Activated CD8-positive, alpha-beta memory T cell treated with anti-CD3 and anti-CD28 coated beads for 1 hour (primary cell): Measurements from ENCODE around the gene CFAP70.
"Not testable (repeated sequence)": the region's sequence is repeated elsewhere in the genome, so short reads cannot be mapped to it uniquely, and the experiment has no call there.

Experiments
- DNase-seq, 2 donors: peaks; one replicate each; pipeline ENCODE4 v3.0.0-alpha.2; 2020; ENCODE audit warnings: low read depth in 1 of 2; ENCODE audit errors: extremely low read depth in 1 of 2

The CFAP70 gene

DNA sequence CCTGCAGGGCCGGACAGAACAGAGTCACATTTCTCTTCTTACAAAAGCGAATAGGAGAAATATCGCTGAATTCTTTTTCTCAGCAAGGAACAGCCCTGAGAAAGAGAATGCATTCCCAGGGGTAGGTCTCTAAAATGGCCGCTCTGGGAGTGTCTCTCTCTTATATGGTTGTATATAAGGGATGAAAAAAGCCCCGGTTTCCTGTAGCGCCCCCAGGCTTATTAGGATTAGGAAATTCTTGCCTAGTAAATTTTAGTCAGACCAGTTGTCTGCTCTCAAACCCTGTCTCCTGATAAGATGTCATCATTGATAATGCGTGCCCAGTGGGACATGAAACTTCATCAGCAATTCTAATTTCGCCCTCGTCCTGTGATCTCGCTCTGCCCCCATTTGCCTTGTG, 100.1 kb downstream of the CFAP70 start:
- DNase-seq: not testable (repeated sequence)

DNA sequence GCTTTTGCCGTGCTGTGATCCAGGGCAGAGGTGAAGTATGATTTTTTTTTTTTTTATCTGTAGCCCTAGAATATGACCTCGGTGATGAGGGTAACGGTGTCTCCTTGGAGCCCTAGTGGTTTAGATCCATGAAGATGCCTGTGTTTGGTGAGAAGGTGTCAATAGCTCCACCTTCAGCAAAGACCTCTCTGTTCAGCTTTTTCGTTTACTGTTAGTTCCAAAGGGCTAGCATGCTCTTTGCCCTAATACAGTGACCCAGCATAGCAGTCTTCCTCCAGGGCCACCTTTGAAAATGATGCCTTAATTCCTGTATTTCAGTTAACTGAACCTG, 105.5 kb downstream of the CFAP70 start:
- no peak for DNase-seq

DNA sequence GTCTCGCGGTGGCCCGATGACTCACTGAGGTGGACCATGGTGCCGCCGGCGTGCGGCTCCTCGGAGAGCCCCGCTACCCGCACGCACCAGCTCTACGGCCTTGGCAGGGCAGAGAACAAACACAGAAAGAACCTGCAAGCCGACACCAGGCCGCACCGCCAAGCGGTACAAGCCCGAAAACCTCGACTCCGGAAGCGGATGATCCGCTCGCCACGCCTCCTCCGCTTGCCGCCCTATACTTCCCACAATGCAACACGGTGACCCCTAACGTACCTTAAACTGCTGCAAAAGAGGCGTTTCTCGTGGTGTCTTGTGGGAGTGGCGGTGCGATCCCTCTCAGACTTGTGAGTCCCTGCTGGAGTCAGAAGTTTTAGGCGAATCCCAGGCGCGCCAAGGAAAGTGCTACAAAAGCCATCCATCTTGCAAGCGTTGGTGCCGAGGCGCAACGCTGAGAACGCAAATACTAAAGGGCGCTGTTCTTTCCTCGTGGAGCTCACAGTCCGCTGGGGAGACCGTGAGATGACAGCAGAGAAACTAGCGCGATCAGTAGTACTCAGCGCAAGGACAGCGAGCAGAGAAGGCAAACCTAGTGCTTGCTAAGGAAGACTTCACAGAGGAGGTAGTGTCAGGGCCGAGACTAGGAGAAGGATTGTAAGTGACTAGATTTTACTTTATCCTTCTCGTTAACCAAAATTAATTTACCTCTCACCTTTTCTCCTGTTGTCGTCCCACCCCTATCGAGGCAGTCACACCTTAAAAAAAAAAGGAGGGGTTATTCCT, 106.0 kb downstream of the CFAP70 start, which contains the start of gene MRPS16:
MRPS16 (minus strand) TSS at position 200 of the 780 bp plus-strand sequence; CDS start at position 38, 162 bp downstream.
- peak; percentile 80 for DNase-seq

DNA sequence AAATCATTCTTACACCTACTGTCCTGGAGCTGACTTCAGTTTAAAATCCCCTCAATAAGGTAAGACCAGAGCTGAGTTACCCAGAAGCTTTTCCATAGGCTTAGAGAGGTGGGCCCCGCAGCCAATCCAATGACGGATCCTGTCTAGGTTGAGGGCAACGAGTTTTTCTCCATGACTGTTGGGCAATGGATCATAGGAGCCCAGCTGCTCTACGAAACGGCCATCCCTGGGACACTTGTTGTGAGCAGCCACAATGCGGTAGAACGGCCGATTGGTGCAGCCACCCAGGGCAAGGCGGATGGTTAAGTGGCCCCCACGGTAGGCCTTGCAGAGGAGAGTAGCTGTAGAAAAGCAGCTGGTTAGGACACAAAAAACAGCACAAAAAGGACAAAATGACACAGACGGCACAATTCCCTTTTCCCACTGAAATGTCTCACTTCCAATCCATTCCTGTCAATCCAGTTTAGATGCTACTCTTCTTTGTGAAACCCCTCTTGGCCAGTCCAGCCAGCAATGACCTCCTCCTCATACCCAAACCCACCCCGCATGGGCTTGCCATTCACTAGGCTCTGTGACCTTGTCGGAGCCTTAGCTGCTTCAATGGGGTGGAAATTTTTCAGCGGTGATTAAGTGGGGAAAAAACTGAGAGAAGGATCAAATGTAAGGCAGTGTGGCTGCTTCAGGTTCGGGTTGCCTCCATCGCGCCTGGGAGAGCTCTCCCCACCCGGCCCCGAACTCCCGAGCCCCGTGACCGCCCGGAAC, 106.8 kb downstream of the CFAP70 start:
- no peak for DNase-seq

DNA sequence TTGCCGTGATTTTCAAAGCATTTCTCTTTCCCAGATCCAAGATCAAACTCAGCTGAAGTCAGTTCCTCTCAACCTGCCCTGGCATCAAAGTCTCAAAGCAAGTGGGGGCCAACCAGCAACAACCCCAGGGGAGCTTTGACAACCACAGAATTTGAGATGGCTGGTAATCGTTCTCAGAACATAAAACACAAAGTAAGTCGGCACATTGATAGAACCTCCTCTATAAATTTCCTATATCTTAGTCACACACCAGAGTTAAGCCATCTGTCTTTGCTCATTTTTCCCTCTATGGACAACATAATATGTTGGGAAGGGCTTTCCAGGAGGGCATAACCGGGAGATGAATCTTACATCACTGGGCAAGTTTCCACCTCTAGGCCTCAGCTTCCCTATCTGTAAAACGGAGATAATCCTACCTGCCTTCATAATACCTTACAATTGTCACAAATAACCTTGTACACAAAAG, 110.4 kb downstream of the CFAP70 start:
- DNase-seq: no peak

DNA sequence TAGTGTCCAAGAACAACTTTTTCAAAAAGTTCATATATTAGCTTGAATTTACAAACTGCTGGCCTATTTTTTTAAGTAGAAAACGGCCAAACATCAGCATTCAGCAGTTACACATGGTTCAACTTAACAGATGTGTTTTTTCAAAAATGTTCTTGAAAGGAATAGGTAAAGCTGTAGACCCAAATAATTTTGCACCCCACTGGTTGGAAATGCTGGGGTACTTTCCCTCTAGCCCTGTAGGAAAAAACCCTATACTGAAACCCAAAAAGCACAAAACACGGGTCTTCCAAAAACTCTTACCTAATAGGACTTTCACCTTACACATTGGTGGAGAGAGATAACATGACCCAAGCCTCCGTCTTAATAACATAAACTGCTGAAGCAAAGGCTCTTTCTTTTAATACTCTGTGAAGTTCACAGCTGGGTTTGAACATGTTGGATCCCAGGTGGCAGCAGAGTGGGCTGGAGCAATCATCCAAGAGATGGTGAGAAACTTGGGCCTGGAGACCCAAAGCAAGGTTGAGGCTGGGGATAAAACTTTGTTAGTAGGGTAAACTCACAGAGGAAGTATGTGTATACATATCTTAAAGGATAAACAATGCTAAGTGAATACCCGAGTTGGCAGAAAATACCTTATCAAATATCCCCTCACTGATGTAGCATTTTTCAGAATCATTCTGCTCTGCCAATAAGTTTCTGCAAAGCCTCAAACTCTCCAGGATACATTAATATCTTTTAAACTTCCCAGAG, 111.0 kb downstream of the CFAP70 start:
- DNase-seq: no peak

DNA sequence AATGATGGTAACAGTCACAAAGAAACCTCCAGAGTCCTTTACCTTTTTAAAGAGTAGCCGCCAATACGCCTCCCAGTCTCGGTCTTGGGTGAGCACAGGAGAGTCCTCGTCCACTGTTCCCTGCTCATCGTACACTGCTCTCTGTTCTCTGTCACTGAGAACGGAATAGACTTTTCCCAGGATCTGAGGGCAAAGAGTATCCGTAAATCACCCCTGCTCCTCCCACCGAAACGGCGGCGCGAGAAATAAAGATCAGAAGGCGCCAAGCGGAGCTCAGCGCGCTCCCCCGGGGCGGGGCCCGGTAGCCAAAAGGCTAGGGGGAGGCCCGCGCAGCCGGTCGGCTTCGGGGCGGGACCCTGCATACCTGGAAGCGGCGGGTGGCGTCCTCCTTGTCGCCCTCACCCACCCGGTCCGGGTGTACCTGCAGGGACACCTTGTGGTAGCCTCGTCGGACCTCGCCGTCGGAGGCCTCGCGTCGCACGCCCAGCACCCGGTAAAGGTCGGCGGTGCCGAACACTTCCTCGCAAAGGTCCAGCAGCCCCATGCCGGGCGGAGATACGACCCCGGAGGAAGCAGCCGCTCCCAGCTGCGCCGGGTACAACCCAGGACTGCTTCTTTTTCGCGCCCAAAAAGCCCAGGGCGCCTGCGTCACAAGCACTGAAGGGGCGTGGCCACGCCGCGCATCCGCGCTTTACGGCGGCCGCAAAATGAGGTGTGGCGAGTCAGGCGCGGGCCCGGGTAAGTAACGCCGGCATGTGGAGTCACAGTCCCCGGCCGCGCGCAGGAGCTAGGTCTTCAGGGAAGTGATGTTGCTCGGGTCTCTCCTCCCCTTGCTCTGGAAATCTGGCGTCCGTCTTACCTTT, 111.8 kb downstream of the CFAP70 start, which contains the start of gene DNAJC9:
DNAJC9 (minus strand) TSS at position 610 of the 863 bp plus-strand sequence; CDS start at position 544, 66 bp downstream.
- peak; percentile 84 to 96 for DNase-seq

DNA sequence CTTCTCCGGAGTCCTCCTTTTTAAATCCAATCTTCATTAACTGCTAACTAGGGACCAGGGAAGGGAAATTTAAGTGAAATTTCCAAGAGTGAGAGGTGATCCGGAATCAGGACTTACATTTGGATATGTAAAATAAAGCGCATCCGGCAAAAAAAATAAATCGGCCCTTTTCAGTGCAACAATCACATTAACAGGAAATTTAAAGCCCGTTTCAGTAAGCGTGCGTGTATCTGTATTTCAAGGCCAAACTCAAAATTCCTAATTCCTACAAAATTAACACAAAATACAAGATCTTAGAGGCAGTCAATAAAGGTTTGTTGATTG, 112.4 kb downstream of the CFAP70 start:
- no peak for DNase-seq

DNA sequence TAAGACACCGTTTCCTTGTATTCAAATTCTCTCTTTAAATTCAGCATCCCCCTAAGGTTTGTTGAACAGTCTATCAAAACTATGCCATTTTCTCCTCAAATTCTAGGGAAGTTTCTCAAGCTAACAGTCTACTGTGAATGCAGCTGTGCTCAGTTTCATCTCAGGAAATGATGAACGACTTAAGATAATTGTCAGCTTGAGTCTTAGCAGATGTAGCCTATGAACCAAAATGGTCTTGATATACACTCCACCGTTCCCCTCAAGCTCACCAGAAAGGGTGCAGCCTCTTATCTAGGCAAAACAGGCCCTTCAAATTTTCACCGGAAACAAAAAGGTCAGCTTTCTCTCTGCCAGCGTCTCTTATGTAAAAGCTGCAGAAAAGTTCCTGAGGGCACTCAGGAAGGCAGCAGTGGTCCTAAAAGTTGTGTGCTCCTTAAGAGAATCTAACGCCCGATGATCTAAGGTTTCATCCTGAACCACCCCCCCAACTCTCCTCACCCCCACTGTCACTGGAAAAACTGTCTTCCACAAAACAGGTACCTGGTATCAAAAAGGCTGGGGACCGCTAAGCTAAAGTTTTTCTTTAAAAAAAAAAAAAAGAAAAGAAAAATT, 113.7 kb downstream of the CFAP70 start:
- DNase-seq: no peak

DNA sequence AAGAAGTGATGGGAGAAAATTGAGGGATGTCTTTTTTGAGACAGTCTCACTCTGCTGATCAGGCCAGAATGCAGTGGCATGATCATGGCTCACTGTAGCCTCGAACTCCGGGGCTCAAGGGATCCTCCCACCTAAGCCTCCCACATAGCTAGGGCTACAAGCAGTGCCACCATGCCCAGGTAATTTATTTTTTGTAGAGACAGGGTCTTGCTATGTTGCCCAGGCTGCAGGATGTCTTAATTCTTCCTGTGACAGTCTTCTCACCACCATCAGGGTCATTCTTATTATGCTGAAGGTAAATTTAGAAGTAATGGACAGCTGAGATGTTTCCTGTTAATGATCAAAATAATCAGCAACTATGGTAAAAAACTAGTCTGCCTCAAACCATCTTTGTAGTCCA, 118.8 kb downstream of the CFAP70 start:
- no peak for DNase-seq

DNA sequence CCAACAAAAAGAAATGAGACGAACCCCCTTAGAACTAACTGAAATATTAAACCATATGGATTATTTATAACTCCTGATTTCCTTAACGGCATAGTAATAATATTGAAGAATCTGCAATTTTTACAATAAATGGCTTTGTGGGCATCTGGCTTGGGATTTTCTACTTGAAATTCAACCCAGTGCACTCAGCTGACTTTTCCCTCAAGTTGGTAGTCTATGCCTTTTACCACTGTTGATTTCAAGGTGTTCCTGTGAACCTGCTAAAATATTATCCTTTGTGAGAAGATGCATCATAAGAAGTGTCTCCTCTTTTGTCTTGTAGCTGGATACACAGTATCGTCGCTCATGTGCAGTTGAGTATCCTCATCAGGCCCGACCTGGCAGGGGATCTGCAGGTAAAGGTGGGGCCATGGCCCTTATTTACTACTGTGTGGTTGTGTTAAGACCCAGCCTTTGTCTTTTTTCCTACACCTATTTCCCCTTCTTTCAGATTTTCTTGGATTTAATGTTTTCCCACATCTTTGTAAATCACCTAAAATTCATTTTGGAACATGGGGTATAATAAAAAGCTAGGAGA, 119.6 kb downstream of the CFAP70 start:
- no peak for DNase-seq

DNA sequence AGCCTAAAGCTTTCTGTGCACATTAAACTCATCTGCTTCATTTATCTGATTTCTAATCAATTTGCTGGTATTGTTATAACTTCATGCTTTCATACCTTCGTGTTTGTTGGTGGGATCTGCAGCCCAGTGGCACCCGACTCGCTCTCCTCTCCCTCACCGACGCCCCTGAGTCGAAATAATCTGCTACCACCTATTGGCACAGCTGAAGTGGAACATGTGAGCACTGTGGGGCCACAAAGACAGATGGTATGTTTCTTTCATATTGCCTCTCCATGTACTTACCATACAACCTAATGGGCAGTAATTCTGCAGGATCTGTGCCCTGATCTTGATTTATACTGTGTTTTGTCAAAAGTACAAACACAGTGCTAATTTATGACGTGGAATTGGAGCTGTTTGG, 124.0 kb downstream of the CFAP70 start:
- DNase-seq: no peak

DNA sequence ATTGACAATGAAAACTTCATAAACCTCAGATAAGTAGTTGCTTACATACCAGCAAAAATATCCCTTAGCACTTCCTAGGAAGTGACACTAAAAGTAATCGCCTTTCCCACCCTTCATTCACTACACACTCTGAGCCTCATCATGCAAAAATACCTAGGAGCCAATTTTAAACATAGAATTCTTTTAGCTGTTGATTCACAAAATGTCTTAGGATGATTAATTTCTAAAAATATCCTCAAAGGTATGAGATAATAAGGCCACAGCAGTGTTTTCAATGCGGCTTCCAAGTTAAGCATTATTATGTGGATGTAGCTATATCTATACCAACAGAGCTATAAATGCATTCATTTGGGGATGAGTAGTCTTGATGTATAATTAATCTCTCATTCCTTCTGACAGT, 124.8 kb downstream of the CFAP70 start:
- no peak for DNase-seq

DNA sequence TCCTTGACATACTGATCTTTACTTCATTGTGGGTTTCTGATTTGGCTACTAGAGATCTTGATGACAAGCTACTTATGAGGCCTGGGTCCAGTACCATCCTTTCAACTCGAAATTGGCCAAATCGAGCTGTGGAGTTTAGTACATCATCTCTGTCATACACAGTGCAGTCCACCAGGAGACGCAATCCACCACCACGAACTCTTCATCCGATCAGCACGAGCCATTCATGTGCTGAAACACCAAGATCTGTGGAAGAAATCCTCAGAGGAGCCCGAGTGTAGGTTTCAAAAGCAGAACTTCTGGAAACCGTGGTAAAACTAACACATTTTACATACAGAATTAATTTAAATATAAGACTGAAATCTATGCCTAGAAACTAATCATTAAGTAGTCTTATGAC, 125.8 kb downstream of the CFAP70 start:
- DNase-seq: no peak

DNA sequence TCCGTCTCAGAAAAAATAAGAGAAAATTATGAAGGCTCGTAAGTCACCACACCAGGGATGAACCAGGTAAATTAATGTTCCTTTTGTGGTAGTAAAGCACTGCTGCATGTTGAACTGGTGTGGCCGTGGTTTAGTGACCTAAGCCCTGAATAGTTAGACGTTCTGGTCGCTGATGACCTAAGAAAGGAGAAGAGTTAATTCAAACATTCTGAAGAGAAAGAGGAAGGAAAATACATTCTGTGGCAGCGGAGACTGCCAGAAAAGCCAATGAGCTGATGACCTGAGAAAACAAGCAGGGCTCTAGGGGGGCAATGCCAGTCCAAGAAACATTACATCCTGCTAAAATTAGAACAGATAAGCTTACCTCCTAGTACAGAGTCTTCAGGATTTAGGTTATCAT, 129.1 kb downstream of the CFAP70 start:
- DNase-seq: no peak

DNA sequence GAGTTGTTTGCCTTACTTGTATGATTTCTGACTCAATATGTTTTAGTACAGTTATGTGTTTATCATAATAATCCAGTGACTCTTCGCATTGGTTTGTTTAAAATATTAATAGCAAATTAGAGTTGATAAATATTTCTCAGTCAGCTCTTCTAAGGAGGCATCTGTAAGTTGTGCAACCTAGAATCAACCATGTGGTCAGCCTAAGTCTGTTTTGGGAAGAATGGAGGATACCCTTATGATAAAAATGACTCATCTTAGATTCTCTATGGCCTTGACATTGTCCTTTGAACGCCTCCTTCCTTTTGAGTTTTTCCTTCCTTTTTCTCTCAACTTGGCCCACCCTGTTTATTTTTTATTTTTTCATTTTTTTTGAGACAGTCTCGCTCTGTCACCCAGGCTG, 130.4 kb downstream of the CFAP70 start:
- DNase-seq: no peak

DNA sequence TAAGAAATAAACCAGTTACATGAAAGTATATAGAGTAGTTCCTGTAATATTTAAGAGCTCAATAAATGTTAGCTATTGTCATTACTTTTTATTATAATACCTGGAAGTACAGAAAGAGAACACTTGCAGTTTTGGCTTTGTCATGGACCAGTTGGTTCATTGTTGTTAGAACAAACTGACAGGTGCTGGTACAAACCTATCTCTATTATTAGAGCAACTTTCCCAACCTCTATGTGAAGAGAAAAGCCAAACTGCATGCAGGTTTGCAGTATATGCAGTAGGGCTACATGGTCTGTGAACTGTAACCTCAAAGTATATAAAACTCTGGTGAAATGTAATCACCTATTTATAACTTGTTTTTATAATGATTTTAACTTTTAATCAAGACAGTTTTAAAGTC, 132.0 kb downstream of the CFAP70 start:
- DNase-seq: no peak

DNA sequence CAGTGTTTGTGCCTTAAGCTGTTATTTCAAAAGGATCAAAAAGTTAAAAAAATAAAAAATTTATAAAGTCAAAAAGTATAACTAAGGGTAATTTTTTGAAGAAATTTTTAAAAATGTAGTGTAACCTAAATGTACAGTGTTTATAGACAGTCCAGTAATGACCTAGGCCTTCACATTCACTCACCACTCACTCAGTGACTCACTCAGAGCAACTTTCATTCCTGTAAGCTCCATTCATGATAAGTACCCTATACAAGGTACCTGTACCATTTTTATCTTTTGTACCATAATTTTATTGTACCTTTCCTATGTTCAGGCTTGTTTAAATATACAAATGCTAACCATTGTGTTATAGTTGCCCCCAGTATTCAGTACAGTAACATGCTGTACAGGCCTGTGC, 133.1 kb downstream of the CFAP70 start:
- DNase-seq: no peak

DNA sequence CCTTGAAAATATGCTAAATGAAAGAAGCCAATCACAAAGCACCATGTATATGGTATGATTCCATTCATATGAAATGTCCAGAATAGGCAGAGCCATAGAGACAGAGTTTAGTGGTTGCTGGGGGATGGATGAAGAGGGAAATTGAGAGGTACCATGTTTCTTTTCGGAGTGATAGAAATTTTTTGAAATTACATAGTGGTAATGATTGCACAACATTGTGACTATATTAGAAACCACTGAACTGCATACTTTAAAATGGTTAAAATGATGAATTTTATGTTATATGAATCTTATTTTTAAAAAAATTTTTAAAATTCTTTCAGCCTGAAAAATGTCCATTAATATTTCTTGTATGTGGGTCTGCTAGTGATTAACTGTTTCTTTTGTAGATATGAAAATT, 137.7 kb downstream of the CFAP70 start:
- no peak for DNase-seq

DNA sequence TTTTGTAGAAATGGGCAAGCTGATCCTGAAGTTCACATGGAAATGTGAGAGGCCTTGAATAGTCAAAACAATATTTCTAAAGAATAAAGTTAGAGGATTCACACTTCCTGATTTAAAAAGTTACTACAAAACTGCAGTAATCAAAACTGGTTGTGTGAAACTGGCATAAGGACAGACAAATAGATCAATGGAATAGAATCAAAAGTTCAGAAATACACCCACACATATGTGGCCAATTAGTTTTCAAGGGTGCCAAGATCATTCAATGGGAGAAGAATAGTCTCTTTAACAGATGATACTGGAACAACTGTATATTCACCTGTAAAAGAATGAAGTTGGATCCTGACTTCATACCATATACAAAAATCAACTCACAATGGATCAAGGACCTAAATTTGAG, 139.3 kb downstream of the CFAP70 start:
- no peak for DNase-seq
